Ammon's horn (tissue), 1 donor: ENCODE measurements around the gene SH3BP5L.
A peak's percentile ranks its signal among the peaks of the same experiment; 100 is the strongest.

ENCODE experiments used
- DNase-seq: peaks from one replicate; pipeline ENCODE4 v3.0.0-alpha.2; 2016; ENCODE audit warnings: low spot score

SH3BP5L gene

DNA sequence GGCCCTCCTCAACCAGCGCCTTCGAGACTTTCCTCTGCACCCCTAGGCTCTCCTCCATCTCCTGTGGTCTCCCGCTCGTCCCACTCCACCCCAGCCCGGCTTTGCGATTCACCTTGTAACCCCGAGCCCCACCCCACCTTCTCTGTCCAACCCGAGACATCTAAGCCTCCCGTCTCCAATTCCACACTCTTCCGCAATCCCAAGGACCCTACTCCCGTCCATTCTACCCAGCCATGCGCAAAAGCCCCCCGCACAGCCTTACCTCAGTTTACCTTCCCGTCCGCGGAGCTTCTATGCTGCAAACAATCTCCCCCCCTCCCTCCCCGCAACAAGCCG, 174 bp downstream of the SH3BP5L start:
- DNase-seq, result no peak

DNA sequence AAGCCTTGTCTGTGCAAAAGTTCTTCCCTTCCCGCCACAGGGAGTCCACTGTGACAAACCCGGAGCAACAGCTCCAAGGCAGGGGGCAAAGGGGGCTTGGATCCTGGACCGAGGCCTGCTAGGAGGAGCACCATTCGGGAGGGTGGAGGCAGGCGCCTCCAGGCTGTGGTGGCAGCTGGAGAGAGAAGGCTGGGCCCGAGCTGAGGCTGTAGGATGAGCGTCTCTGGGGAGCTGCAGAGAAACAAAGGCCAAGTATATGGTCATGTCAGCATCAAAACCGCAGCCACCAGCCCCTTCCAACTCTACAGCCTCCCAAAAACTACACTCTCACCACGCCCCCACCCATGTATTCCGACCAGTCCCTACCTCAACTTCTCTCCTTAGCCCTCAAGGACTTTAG, 579 bp downstream of the SH3BP5L start:
- DNase-seq, result no peak

DNA sequence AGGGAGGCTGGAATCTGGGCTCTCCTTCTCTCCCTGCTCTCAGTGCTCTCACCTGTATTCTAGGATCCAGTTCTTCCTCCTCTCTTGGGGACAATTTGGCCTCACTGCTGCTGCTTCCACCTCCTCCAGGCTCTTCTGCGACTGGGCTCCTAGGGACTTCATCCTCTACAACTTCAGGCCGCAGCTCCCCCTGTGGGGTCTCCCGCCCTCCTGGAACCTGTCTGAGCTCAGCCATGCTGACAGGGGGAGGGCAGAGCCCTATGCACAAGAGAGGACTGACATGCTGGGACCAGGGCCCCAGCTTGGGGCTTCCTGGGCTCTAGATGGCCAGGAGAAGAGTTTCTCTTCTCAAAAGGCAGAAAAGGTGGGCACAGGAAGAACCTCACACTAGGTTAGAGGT, 1.0 kb downstream of the SH3BP5L start:
- DNase-seq, result no peak

DNA sequence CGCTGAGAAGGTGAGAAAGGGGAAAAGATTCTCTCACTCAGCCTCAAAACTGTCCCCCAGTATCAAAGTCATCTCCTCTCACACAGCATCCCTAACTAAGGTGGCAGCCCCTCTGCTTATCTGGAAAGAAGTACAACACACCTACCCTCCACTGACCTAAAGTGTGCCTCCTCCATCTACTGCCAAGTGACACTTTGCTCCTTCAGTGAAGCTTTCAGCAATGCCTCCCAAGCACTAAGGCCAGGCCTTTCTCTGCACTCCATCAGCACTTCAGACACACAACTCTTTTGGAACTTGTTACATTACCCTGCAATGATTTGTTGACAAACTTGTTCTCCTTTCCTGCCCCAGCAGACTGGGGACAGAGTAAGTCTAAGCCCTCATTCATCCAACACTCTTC, 1.4 kb downstream of the SH3BP5L start:
- DNase-seq, result no peak

DNA sequence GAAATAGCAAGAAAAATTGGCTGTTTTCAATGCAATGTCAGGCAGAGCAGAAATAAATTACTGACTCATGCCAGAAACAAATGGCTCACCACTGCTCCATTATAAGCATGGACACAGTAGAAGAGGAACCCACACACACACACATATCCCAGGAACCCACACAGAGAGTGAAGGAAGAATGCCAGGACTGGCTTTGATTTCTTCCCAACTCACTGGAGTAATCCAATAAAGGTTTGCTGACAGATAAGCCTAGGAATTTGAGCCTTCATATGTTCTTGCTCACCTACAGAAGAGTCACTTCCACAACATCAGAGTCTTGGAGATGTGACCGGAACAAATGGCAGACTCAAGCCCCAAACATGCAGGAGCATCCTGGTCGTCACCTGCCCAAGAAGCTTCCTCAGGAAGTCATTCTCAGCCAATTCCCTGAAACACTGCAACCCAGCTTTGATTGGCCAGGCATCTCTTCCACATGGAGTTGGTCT, 2.2 kb downstream of the SH3BP5L start:
- DNase-seq, result peak; percentile 45

DNA sequence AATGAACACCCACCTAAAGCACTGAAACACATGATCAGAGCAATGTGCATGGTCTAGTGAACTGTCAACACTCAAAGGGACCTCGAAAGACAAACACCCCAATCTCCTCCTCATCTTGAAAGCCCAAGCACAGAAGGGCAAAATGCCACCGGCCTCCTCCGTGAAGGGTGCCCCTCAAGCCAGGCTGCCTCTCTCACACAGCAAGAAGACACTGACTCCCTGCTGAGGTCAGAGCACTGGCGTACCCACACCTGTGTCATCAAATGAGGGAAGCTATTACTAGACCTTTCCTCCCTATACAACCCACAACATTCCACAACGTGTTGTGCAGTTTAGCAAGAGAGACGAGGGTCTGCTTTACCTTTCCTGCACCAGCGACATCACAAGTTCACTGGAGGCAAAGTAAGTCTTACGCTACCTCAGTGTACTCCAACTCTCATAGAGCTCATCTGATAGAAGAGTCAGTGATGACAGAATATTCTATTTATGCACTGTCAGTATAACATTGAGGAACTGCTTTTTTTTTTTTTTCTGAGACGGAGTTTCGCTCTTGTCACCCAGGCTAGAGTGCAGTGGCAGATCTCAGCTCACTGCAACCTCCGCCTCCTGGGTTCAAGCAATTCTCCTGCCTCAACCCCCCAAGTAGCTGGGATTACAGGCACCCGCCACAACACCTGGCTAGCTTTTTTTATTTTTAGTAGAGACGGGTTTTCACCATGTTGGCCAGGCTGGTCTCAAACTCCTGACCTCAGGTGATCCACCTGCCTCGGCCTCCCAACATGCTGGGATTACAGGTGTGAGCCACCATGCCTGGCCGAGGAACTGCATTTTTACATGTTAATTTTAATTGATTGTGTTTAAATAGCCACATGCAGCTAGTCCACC, 3.3 kb downstream of the SH3BP5L start:
- no peak for DNase-seq

DNA sequence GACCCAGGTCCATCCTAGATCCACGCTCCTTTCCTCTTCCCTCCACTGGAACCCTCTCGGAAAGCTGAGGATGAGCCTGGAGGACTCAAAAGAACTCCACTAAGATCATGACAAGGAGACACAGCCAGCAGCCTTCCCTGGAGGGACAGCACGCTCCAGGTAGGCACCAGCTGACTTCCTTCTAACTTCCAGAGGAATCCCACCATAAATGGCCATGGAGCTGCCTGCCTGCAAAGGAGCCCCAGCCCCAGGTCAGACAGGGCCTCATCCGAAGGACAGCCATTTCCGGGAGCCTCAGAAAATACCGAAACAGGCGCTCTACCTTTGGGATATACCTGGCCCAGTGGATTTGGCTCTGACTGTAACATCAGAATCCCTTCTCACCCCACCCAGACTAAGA, 4.1 kb downstream of the SH3BP5L start:
- DNase-seq, result no peak

DNA sequence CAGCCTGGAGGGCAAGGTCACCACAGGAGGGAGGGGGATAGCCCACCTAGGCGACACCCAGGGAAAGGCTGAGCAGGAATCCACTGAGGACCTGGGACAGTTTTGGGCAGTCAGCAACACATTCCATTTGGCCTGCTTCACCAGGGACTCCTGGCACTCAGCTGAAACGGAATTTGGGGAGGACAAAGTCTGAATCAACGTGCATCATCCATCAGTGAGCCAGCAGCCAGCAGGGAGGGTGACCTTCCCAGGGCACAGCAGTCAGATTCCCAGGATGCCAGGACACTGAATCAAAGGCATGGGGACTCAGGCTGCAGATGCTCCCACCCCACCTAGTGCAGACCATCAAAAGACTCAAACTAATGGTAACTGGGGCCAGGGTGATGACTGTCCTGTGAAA, 4.6 kb downstream of the SH3BP5L start:
- no peak for DNase-seq

DNA sequence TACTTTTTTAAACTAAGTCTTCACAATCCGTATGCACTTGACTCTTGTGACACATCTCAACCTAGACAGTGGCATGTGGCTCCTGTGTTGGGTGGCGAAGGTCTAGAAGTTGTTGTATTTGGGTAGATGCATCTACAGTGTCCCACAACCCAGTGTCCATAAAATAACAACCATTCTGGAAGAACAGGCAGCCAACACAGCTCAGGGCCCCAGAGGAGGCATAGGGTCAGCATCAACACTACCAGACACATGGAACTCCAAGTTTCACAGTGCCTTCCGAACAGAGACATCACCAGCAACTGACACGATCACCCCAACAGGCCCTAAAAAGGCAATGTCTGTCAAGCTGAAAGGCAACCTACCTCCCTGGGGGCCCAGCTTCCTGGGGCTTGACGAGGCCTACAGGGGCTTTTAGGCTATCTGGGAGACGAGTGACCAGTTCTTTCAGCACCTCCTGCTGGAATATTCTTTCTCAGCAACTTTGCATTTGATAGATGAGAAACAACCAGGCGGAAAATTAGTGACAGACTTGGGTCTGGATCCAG, 5.6 kb downstream of the SH3BP5L start:
- DNase-seq, result no peak

DNA sequence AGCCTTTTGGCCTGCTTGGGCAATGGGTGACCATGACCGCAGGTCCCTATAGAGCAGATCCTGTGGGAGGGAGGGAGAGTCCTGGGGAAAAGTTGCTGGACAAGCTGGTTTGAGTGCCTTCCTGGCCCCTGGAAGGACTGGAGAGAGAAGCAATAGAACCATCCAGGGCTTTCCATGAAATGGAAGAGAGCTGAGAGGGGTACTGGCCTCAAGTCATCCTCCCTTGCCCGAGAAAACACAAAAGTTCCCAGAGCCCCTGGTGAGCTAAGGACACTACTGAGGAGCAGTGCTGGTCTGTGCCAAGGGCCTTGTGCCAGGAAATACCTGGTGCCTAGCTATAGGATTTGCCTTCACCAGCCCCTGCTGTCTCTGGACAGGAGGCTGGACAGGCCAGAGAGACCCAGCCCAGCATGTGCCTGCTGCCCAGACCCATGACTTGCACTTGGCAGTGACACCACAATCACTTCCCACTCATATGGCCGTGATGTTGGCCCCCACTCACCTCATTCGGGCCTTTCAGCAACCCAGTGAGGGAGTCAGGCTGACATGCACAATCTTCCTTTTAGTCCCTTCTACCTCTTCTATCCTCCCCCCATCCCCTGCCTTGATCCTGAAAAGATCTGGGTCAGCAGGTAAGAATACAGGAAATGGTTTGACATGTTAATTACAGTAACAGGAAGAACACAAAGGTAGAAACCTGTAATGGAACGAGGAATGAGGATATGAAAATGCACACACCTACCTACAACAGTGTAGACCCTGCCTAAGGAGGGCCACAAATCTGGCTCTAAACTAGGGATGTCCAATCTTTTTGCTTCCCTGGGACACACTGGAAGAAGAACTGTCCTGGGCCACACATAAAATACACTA, 7.0 kb downstream of the SH3BP5L start:
- DNase-seq, result no peak

DNA sequence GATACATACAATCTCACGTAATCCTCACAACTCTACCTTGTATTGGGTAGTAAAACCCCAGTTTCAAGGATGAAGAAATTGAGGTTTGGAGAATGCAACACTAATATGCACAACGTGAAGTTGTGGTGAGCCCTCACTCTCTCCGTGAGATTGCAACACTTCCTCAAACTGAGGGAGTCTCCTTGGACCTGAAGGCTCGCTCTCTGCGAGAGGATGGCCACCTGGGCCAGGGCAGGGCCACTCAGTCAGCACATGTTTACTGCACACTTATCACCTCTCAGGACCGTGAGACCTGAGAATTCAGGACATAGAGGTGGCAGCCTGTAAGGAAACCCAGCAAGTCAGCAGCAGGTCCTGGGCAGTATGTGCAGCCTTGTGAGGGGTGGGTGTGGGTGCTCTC, 8.7 kb downstream of the SH3BP5L start:
- DNase-seq, result no peak

DNA sequence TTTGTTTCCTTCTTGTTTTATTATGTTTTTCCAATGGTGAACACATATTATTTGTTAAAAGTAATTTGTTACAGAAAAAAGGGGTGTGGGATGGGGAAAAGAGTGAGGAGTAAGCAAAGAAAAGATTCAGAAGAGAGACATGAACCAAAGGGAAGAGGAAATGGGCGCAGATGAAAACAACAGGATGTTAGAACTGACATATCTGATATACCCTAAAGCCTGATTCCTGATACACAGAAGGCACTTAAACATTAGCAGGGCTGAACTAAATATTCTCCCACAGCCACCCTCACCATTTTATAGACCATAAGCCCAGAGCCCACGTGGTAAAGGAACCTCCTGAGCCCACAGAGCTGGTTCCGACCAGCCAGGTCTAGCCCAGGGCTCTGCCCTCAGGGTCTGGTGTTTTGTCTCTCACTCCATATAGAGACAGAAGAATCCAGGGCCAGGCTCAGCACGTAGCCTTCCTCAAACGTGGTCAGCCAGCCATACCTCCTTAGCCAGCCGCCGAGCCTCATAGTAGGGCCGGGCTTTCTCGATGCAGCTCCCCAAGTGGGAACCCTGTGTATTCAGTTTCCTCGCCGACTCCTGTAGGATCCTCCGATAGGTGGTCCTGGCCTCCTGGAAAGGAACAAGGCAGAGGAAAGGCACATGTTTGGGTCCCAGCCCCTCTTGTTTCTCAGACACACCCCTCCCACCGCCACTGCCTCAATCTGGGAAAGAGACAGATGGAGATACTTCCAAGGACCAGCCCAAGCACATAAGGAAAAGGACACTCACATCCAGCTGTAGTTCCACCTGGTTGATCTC, 9.5 kb downstream of the SH3BP5L start:
- no peak for DNase-seq

DNA sequence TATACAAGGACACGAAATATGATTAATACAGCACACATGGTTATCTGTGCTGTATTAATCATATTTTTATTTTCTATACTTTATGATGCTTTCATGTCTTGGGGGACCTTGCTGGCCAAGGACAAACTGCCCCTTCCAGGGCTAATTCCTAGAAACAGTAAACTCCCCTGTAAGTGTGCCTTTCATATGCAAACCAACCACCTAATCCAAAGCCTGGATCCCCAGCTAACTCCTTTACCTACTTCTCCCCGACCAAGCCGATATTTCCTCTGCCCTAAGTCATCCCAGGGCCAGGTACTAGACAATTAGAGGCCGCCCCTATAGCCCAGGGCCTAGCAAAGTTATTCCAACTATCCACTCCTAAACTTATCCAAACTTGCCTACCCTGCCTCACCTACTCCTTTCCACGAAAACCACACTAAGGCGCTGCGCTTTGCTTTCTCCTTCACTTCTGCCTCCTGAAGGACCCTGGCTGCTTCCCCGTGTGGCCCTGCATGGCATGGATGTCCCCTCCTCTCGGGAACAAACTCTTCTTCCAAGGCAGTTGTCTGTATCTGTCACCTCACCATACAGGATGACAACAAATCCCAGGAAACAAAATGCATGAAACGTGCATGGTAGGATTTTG, 10.2 kb downstream of the SH3BP5L start:
- no peak for DNase-seq

DNA sequence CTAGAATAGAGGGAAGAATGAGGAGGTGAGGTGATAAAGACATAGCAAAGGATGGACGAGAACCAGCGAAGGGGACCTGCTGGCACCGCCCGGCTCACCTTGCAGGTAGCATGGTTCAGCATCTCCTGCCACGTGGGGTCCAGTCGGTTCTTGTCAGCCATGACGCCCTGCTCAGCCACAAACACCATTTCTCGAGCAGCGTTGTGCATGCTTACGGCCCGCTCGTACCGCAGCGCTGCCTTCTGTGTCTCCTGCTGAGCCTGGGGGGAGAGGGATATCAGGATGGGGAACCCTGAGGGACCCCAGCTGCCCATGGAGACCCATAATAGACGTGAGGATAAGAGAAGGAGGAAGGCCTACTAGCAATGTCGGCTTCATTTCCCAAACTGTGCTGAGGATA, 11.4 kb downstream of the SH3BP5L start:
- DNase-seq, result no peak

DNA sequence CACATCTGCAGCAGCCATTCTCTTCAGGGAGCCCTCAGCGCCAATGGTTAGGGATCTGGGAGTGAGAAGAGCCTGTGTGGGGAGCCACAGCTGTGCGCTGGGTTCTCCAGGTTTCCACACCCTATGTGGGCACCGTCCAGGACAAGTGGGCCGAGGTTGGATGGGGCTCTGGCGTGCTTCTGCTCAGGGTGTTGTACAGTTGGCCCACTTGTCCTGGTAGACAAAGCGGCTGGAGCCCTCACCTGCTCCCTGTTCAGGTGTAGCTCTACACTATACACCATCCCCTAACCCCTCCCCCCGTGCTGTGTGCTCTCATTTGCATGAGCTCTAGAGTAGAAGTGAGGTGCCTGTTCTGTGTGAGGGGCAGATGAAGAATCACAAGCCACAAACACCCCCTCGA, 12.2 kb downstream of the SH3BP5L start:
- no peak for DNase-seq

DNA sequence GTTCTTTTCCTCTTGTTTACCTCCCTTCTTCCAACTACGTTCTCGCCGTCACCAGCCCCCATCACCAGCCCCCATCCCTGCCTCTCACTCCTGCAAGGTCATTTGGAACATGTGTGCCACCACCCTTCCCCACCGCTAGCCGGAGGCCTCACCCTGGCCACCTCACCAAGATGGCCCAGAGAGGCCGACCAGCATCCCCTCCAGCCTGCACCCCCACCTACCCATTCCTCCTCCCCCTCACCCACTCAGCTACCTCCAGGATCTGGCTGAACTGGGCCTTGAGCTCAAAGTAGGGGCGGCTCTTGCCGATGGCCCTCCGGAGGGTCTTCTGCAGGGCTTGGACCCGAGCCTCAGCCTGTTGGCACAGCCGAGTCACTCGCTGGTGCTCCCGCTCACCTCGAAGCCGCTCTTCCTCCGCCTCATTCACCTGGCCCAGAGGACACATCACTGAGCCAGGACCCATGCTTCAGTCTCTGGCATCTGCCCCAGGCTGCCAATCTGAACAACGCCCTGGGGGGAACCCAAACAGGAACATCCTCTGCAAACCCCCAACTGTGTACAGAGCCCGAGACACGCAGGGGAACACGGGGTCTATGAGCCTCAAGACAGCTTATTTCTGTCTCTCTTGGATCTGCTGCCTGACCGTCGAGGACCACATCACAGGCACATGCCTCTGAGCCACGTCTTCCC, 12.8 kb downstream of the SH3BP5L start:
- no peak for DNase-seq

DNA sequence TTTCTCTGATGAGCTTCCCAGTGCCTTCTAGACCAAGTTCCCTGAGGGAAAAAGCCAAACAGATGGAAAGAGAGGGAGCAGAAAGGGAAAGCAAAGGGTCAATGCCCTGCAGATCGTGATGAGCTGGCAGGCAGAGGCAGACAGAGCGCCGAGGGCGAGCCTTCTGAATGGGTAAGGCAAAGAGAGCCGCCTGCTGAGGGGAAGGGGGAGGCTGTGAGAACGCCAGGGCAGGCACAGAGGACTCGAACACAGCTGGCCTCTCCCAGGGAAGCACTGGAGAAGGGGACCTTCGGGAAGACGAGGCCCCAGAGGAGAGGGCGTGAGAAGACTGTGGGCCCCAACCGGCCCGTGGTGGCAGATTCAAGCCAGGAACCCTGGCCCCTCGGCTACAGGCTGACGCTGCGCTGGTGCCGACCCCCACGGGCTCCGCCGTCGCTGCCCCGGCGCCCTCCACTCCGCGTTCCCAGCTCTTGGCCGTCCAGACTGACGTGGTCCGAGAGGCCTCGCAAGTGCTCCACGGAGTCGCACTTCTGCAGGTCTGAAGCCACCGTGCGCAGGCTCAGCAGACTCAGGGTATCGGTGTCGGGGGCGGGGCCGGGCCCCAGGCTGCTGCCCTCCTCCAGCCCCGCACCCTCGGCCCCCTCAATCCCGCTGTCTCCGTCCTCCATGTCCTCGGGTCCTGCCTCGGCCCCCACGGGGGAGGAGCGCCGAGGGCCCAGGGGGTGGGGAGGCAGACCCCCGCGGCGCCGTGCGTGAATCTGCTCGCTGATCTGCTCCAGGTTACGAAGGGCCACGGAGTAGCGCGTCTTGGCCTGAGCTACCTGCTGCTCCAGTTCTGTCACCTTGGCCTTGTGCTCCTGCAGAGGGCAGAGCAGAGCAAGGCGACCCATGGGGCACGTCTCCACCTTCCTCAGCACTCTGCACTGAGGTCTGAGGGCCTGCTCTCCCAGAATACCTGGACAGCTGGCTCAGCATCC, 13.9 kb downstream of the SH3BP5L start:
- DNase-seq, result no peak

DNA sequence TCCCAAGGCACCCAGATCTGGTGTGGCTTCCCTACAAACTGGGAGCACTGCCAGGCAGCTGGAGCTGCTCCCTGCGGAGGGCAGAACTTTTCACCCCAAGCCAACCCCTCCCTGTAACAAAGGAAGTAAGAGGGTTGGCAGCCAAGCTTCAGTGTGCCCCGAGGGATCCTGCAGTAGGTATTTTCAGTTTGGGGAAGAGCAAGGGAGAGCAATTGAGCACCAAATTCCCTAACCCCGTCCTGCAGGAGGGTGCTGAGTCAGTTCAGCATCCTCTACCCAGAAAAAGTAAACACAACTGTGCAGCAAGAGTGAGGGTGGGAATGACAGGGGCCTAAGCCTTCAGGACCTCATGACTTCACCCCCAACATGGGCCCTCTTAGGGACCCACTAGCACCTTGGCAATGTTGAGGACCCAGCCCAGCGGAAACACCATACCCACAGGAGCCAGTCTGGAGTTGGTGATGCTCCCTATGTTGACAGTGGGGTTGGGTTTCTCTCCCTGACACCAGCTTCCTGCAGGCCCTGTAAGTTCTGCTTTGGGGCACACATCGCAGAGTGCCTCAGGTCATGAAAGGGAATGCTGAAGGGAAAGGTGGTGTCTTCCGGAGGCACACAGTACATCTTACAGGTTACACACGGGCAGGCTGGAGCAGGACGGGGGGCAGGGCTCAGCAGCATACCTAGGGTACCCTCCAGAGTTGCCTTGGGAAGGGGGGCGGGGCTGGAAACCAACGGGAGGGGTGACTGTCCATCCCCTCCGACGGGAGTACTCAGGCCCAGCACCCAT, 14.8 kb downstream of the SH3BP5L start:
- DNase-seq, result no peak
